Neural progenitor cell (in vitro differentiated cells): ENCODE data around the gene TIAM2.

Source experiments
- EZH2 ChIP-seq: fragments of 200-600 bp; sonication (generic); IDR thresholded peaks from 2 replicates; pipeline ENCODE4 v1.6.1; 2017; ENCODE audit warnings: antibody characterized with exemption, mild to moderate bottlenecking, moderate library complexity
- TF ChIP-seq, protein P1 (sequence below): fragments of 200-600 bp; sonication (generic); IDR thresholded peaks from 2 replicates; pipeline ENCODE4 v1.5.1; 2017; ENCODE audit warnings: antibody characterized with exemption, mild to moderate bottlenecking

DNA sequence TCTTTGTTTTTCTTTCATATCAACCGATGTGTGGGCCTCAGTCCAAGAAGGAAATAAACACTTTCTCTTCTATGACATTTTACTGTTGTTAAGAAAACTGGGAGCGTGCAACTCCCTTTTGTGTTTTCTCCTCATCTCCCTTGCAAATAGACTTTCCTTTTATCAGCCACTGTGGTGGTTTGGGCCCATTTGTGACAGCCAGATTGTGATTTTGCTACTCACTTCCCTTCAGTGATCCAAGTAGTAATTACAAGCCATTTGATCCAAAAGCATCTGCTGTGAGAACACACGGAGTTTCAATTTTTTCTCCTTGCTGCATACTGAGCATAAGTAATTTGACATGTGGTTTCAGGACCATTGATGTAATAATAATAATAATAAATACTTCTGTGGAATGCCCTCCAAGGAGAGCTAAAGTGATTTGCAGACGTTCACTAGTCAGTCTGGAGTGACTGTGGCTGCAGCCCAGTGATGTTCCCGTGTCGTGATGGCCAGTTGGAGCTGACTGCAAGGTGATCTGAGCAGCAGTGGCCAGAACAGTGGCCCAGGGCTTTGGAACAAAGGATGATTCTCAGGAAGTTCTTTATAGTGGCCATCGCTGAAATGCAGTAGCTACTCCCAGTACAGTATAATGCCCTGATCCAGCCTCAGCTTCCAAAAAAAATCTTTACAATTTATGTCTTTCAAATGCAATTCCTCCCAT, 176.8 kb downstream of the TIAM2 start:
- TF ChIP-seq, protein P1, sequence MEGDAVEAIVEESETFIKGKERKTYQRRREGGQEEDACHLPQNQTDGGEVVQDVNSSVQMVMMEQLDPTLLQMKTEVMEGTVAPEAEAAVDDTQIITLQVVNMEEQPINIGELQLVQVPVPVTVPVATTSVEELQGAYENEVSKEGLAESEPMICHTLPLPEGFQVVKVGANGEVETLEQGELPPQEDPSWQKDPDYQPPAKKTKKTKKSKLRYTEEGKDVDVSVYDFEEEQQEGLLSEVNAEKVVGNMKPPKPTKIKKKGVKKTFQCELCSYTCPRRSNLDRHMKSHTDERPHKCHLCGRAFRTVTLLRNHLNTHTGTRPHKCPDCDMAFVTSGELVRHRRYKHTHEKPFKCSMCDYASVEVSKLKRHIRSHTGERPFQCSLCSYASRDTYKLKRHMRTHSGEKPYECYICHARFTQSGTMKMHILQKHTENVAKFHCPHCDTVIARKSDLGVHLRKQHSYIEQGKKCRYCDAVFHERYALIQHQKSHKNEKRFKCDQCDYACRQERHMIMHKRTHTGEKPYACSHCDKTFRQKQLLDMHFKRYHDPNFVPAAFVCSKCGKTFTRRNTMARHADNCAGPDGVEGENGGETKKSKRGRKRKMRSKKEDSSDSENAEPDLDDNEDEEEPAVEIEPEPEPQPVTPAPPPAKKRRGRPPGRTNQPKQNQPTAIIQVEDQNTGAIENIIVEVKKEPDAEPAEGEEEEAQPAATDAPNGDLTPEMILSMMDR = no peak
- no peak for TF ChIP-seq EZH2
